Suprapubic skin (tissue), 4 donors: ENCODE measurements around the gene DTNB. TPM values are rescaled to one million over a fixed set of nuclear protein-coding genes. Genes with fewer than 3 reads are reported as not detected.

Source experiments
- DNase-seq, 2 donors: peaks; one replicate each; pipeline ENCODE4 v3.0.0-alpha.2; 2019; ENCODE audit warnings: low spot score in 2 of 2
- H3K27ac ChIP-seq: fragments of 200-600 bp; sonication (generic); one replicate; pipeline ENCODE4 v1.5.1; 2019
- H3K27me3 ChIP-seq: fragments of 200-600 bp; sonication (generic); one replicate; pipeline ENCODE4 v1.5.1; 2019
- H3K36me3 ChIP-seq: fragments of 200-600 bp; sonication (generic); one replicate; pipeline ENCODE4 v1.5.1; 2019
- H3K4me1 ChIP-seq: fragments of 200-600 bp; sonication (generic); one replicate; pipeline ENCODE4 v1.5.1; 2019
- H3K4me3 ChIP-seq: fragments of 200-600 bp; sonication (generic); one replicate; pipeline ENCODE4 v1.5.1; 2019; ENCODE audit warnings: mild to moderate bottlenecking
- H3K9me3 ChIP-seq: fragments of 200-600 bp; sonication (generic); one replicate; pipeline ENCODE4 v1.5.1; 2019
- CTCF ChIP-seq, 2 donors: fragments of 200-600 bp in 1 of 2; fragments of 450-650 bp in 1 of 2; sonication (generic) in 1 of 2; IDR thresholded peaks; one replicate each; pipeline ENCODE4 v1.5.1; 2016 to 2019; ENCODE audit warnings: antibody characterized with exemption in 2 of 2, mild to moderate bottlenecking in 1 of 2, moderate library complexity in 1 of 2
- EP300 ChIP-seq: sonication (generic); formaldehyde crosslinking; IDR thresholded peaks from one replicate; pipeline ENCODE4 v1.6.1; 2017; ENCODE audit warnings: antibody characterized with exemption
- POLR2A ChIP-seq, 2 donors: fragments of 450-650 bp; IDR thresholded peaks; one replicate each; pipeline ENCODE4 v1.6.1; 2017; ENCODE audit warnings: antibody characterized with exemption in 2 of 2, mild to moderate bottlenecking in 2 of 2, moderate library complexity in 2 of 2
- POLR2AphosphoS5 ChIP-seq, 3 donors: sonication (generic); formaldehyde crosslinking; IDR thresholded peaks; one replicate each; pipeline ENCODE4 v1.6.1; 2017; ENCODE audit warnings: antibody characterized with exemption in 3 of 3
- WGBS: methylation state at CpG from one replicate; pipeline ENCODE4 v1.1.5; 2018; 5-methylcytosine and 5-hydroxymethylcytosine counted together
- total RNA-seq, 4 donors: library from RNA; depleted of rRNA; stranded (reverse); fragments of >200 nt; gene quantifications; one replicate each; pipeline ENCODE4 v1.1.0, GENCODE V29; 2016

DTNB gene
- total RNA-seq, 4 donors from 2014 or later, result 11.8 to 40.1 (median 24.1) TPM

- WGBS, result 68% methylated on average over 2 of the region's 2 CpGs
Measured at GRCh38 chr2:25655316-25655715, 18.1 kb downstream of the DTNB start.

GRCh38 chr2:25654801-25655200, 18.6 kb downstream of the DTNB start:
- TF ChIP-seq POLR2AphosphoS5 (IDR thresholded peaks at IDR 0.05) (no peak), CTCF (IDR thresholded peaks at IDR 0.05) (no peak), EP300 (no peak), POLR2A (IDR thresholded peaks at IDR 0.05) (no peak)
- Histone ChIP-seq H3K27me3 (no peaks in the 10 kb centered on the region), H3K9me3 (no peaks in the 10 kb centered on the region), H3K27ac (no peak overlapping the region), H3K36me3 (no peaks in the 10 kb centered on the region), H3K4me1 (no peaks in the 10 kb centered on the region), H3K4me3 (no peak overlapping the region)
- 90% methylated on average over 4 of the region's 4 CpGs for WGBS
- DNase-seq, result no peak

More at GRCh38 chr2:25655316-25655715, 18.1 kb downstream of the DTNB start:
- no peak overlapping the region for H3K4me3 ChIP-seq
- TF ChIP-seq EP300, result no peak
- TF ChIP-seq POLR2AphosphoS5 (IDR thresholded peaks at IDR 0.05), result no peak
- no peak for TF ChIP-seq POLR2A (IDR thresholded peaks at IDR 0.05)
- TF ChIP-seq CTCF (IDR thresholded peaks at IDR 0.05), result no peak
- DNase-seq, result no peak
- H3K4me1 ChIP-seq, result no peaks in the 10 kb centered on the region
- H3K9me3 ChIP-seq, result no peaks in the 10 kb centered on the region
- H3K36me3 ChIP-seq, result no peaks in the 10 kb centered on the region
- H3K27ac ChIP-seq, result no peak overlapping the region
- no peaks in the 10 kb centered on the region for H3K27me3 ChIP-seq

- DNase-seq, result no peak
- 100% methylated on average over 1 of the region's 1 CpG for WGBS
- Histone ChIP-seq H3K4me3 (no peak overlapping the region), H3K36me3 (no peaks in the 10 kb centered on the region), H3K4me1 (no peaks in the 10 kb centered on the region), H3K9me3 (no peaks in the 10 kb centered on the region), H3K27ac (no peak overlapping the region), H3K27me3 (no peaks in the 10 kb centered on the region)
- no peak for TF ChIP-seq EP300
- no peak for TF ChIP-seq POLR2A (IDR thresholded peaks at IDR 0.05)
- TF ChIP-seq CTCF (IDR thresholded peaks at IDR 0.05), result no peak
- no peak for TF ChIP-seq POLR2AphosphoS5 (IDR thresholded peaks at IDR 0.05)
Measured at GRCh38 chr2:25651782-25652455, 21.5 kb downstream of the DTNB start.

- Histone ChIP-seq H3K4me3 (no peak overlapping the region), H3K36me3 (no peaks in the 10 kb centered on the region), H3K27ac (no peak overlapping the region), H3K27me3 (no peaks in the 10 kb centered on the region), H3K9me3 (no peaks in the 10 kb centered on the region), H3K4me1 (no peaks in the 10 kb centered on the region)
- WGBS, result 29% methylated on average over 2 of the region's 2 CpGs
- DNase-seq, result no peak
- TF ChIP-seq POLR2A (IDR thresholded peaks at IDR 0.05) (no peak), POLR2AphosphoS5 (IDR thresholded peaks at IDR 0.05) (no peak), CTCF (IDR thresholded peaks at IDR 0.05) (no peak), EP300 (no peak)
Measured at GRCh38 chr2:25651066-25651465, 22.3 kb downstream of the DTNB start.

- no peaks in the 10 kb centered on the region for H3K4me1 ChIP-seq
- DNase-seq, result no peak
- H3K4me3 ChIP-seq, result no peak overlapping the region
- no peaks in the 10 kb centered on the region for H3K27me3 ChIP-seq
- no peak for TF ChIP-seq POLR2AphosphoS5 (IDR thresholded peaks at IDR 0.05)
- TF ChIP-seq CTCF (IDR thresholded peaks at IDR 0.05), result no peak
- no peak for TF ChIP-seq POLR2A (IDR thresholded peaks at IDR 0.05)
- TF ChIP-seq EP300, result no peak
- H3K9me3 ChIP-seq, result no peaks in the 10 kb centered on the region
- H3K36me3 ChIP-seq, result no peaks in the 10 kb centered on the region
- 93% methylated on average over 3 of the region's 3 CpGs for WGBS
- no peak overlapping the region for H3K27ac ChIP-seq
Measured at GRCh38 chr2:25650256-25650655, 23.1 kb downstream of the DTNB start.
